Measurements from ENCODE around the gene CFLAR. TPM values are rescaled to one million over a fixed set of nuclear protein-coding genes. Genes with fewer than 3 reads are reported as not detected.
"Not testable (repeated sequence)": the region's sequence is repeated elsewhere in the genome, so short reads cannot be mapped to it uniquely, and the experiment has no call there.

The CFLAR gene
- total and polyA plus RNA-seq, 2 of the 13 experiments (the other 11 are each of a cell fraction or from before 2014, with no cell fraction given): 43.8 to 92.1 TPM

DNA sequence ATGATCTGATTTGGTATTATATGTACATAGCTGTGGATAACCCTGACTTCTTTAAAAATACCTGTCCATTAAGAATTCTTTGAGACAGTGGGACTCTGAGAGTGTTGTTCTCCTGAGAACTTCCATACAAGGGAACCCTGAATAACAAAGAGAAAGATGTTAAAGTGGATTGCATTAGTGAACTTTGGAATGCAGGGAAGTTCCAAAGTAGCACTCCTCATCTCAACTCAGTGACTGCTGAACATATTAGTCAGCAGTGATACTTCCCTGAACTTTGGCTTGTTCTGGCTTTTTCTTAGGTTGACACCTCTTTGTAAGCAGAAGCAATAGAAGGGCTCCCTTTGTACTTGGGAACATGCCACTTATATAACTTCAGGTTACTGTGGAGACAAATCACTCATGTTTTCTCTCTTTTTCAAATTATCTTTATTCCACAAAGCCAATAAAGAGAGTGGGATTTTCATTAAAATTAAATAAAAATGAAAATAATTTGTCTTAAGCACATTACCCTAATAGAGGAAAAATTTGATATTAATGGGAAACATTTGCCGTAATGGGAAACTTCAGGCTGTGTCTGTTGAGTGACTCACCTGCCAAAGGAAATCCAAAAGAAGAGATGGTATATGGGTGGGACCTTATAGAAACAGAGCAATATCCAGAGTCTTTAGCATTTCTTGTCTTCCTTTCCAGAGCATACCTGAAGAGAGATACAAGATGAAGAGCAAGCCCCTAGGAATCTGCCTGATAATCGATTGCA lies 33.3 kb downstream of the CFLAR start (continued):
- TF ChIP-seq POLR2AphosphoS5 (IDR thresholded peaks at IDR 0.05; ENCODE audit: low read depth, low read length) (no peak), ZNF670 (CRISPR knock-in tag; IDR thresholded peaks at IDR 0.05; ENCODE audit: borderline replicate concordance) (peak; percentile 36; the same call in 1 of the 2 replicates), ZNF615 (CRISPR knock-in tag; IDR thresholded peaks at IDR 0.05; ENCODE audit: borderline replicate concordance) (no peak)
- TF ChIP-seq, protein P1, sequence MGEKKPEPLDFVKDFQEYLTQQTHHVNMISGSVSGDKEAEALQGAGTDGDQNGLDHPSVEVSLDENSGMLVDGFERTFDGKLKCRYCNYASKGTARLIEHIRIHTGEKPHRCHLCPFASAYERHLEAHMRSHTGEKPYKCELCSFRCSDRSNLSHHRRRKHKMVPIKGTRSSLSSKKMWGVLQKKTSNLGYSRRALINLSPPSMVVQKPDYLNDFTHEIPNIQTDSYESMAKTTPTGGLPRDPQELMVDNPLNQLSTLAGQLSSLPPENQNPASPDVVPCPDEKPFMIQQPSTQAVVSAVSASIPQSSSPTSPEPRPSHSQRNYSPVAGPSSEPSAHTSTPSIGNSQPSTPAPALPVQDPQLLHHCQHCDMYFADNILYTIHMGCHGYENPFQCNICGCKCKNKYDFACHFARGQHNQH (CRISPR knock-in tag; IDR thresholded peaks at IDR 0.05): peak; percentile 62; the same call in 1 of the 2 replicates

DNA sequence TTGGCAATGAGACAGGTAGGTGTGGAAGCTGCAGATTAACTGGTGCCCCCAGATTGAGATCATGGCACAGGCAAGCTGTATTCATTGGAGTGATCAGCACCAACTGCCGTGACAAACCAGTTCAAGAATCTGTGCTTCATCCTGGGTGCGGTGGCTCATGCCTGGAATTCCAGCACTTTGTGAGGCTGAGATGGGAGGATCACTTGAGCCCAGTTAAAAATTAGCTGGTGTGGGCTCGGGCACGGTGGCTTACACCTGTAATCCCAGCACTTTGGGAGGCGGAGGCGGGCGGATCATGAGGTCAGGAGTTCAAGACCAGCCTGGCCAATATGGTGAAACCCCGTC lies 33.8 kb downstream of the CFLAR start:
- H3K27me3 ChIP-seq (ENCODE audit: control insufficient read depth in 1 of 2, insufficient read depth in 2 of 2, low read length in 2 of 2); FAIRE-seq; H4K20me1 ChIP-seq (ENCODE audit: insufficient read depth, low read length); H3K9me3 ChIP-seq (ENCODE audit: low read length); H3K4me3 ChIP-seq (replicated peaks in 1 of 3; ENCODE audit: insufficient read depth in 1 of 3, low read depth in 2 of 3, low read length in 3 of 3); BruUV-seq (replicated peaks); in situ Hi-C loops (cut with HindIII; ENCODE audit: extremely low pct_ligation_motif_present, low pct_unique_long_range_greater_than_20kb); H3K79me2 ChIP-seq (ENCODE audit: insufficient read depth, low read length); CTCF ChIA-PET (ENCODE audit: low intra/inter-chr PET ratio, low total read pairs); H2AFZ ChIP-seq (ENCODE audit: low read length); TF ChIP-seq EP300 (IDR thresholded peaks at IDR 0.05; ENCODE audit: low read depth in 2 of 2, low read length in 2 of 2); SOX13 (IDR thresholded peaks at IDR 0.05): not testable (repeated sequence)
- peak overlapping the region; percentile 91 for H3K27ac ChIP-seq (ENCODE audit: extremely low read length, insufficient read depth, low read length)
- ATAC-seq: peak; percentile 36
- POLR2A ChIA-PET: interaction anchor here (5.7 kb wide), 1 partner anchor 33 kb away, joined by 75 read pairs; the partner anchor contains the start of gene CFLAR
- WGBS (ENCODE audit: low lambda C conversion rate): 70% methylated on average over 8 of the region's 8 CpGs
- peaks cover 43% of the 10 kb centered on the region for H3K4me1 ChIP-seq (ENCODE audit: insufficient read depth, low read length)
- DNase-seq (ENCODE audit: low spot score): peak; percentile 63
- H3K36me3 ChIP-seq (replicated peaks in 1 of 2; ENCODE audit: control insufficient read depth in 1 of 2, insufficient read depth in 2 of 2, low read length in 2 of 2): peaks cover 2 to 29% of the 10 kb centered on the region in 2 experiments; a peak in 4 of 5 replicates
- H3K4me2 ChIP-seq (ENCODE audit: low read depth, low read length): peak overlapping the region; percentile 49
- intact Hi-C loops (cut with micrococcal nuclease; ENCODE audit: unreplicated experiment): loop anchor here (1.0 kb wide), 1 partner anchor 9 kb away; no protein-coding TSS in a partner anchor
- H3K9ac ChIP-seq (ENCODE audit: insufficient read depth, low read depth, low read length): peak overlapping the region; percentile 58
- TF ChIP-seq EP300 (CRISPR knock-in tag; IDR thresholded peaks at IDR 0.05; ENCODE audit: borderline replicate concordance): peak; percentile 27; the same call in 1 of the 2 replicates
- TF ChIP-seq RXRA (CRISPR knock-in tag; IDR thresholded peaks at IDR 0.05): peak; percentile 52
- TF ChIP-seq ADNP (CRISPR knock-in tag; IDR thresholded peaks at IDR 0.05): 0 out of 2 replicates have a peak, but pooled peaks have one; percentile 33
- TF ChIP-seq ETV5 (CRISPR knock-in tag; IDR thresholded peaks at IDR 0.05; ENCODE audit: borderline replicate concordance): 0 out of 2 replicates have a peak, but pooled peaks have one; percentile 16
- TF ChIP-seq ZNF296 (CRISPR knock-in tag; conservative IDR thresholded peaks at IDR 0.05): 0 out of 2 replicates have a peak, but pooled peaks have one; percentile 25
- TF ChIP-seq RBM22 (optimal IDR thresholded peaks at IDR 0.05; ENCODE audit: low read length): peak; percentile 26
- TF ChIP-seq, protein P2, sequence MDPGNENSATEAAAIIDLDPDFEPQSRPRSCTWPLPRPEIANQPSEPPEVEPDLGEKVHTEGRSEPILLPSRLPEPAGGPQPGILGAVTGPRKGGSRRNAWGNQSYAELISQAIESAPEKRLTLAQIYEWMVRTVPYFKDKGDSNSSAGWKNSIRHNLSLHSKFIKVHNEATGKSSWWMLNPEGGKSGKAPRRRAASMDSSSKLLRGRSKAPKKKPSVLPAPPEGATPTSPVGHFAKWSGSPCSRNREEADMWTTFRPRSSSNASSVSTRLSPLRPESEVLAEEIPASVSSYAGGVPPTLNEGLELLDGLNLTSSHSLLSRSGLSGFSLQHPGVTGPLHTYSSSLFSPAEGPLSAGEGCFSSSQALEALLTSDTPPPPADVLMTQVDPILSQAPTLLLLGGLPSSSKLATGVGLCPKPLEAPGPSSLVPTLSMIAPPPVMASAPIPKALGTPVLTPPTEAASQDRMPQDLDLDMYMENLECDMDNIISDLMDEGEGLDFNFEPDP (CRISPR knock-in tag; conservative IDR thresholded peaks at IDR 0.05): 0 out of 2 replicates have a peak, but pooled peaks have one; percentile 77
- peak; percentile 92 for TF ChIP-seq TEAD3 (CRISPR knock-in tag; optimal IDR thresholded peaks at IDR 0.05; ENCODE audit: borderline replicate concordance)
- 0 out of 2 replicates have a peak, but pooled peaks have one; percentile 34 for TF ChIP-seq KDM2A (CRISPR knock-in tag; IDR thresholded peaks at IDR 0.05; ENCODE audit: borderline replicate concordance, low read depth)
- peak; percentile 58; the same call in 1 of the 2 replicates for TF ChIP-seq ZNF460 (CRISPR knock-in tag; IDR thresholded peaks at IDR 0.05; ENCODE audit: borderline replicate concordance)
- 0 out of 4 replicates have a peak, but pooled peaks of 1 of the 2 experiments have one; percentile 8 for TF ChIP-seq SOX13 (CRISPR knock-in tag; conservative IDR thresholded peaks at IDR 0.05 in 1 of 2, IDR thresholded peaks at IDR 0.05 in 1 of 2)
- TF ChIP-seq ZBTB38 (CRISPR knock-in tag; IDR thresholded peaks at IDR 0.05): peak; percentile 81
- TF ChIP-seq ZMYM2 (CRISPR knock-in tag; IDR thresholded peaks at IDR 0.05): 0 out of 2 replicates have a peak, but pooled peaks have one; percentile 60
